CD4-positive, alpha-beta T cell treated with Interleukin-17A for 1 hour (primary cell): ENCODE data around the gene MYH10.

Experiments
- DNase-seq: peaks from one replicate; pipeline ENCODE4 v3.0.0-alpha.2; 2020

The MYH10 gene

DNA sequence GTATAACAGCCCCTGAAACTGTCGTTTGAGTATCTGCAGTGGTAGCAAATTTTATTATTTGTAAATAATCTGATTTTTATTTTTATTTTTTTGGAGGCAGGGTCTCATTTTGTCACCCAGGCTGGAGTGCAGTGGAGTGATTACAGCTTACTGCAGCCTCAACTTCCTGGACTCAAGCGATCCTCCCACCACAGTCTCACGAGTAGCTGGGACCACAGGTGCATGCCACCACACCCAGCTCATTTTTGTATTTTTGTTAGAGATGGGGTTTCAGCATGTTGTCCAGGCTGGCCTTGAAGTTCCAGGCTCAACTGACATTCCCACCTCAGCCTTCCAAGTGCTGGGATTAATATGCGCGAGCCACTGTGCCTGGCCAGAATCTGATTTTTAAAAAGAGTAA lies 192.1 kb downstream of the MYH10 start:
- DNase-seq, result peak; percentile 31

DNA sequence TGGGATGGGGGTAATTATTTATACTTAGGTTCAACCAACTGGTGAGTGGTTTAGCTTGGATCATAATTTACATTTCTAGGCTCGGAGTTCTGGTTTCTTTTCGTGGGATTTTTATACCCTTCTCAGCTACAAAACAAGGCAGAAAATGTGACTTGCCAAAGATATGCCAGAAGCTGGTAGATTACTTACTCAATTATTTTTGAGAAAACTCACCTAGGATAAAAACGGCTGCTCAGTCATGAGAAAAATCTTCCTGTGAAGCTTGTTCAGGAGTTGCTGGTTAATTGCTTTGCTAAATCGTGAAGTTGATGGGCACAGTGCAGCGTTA lies 193.7 kb downstream of the MYH10 start:
- DNase-seq, result no peak

DNA sequence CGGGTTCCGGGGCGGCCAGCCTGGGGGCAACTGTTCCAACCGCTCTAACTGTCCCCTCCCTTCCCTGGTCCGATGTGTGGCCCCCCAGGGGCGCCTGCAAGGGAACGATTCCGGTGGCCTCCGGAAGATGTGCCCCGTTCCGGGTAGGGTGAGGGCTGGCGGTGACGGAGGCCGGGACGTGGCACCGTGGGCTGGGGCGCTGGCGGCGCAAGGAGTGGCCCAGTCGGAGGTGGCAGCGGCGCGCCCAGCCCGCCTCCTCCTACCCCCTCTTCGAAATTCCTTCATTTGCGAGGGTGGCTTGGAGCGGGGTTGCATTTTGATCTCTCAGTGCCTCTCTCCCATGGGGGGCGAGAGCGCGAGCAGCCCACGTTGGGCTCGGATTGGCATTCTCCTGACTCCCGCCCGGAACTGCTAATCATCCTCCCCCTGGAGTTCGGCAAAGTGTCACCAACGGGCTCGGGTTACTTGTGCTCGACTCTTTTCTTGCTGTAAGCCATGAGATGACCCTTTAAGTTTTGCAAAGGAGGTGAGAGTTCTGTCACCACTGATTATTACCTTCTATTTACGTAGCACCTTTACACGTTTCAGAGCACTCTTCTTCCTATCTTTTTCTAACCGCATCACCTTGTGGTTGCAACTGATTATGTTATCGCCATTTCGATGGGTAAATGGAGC lies 194.2 kb downstream of the MYH10 start:
- peak; percentile 65 for DNase-seq

DNA sequence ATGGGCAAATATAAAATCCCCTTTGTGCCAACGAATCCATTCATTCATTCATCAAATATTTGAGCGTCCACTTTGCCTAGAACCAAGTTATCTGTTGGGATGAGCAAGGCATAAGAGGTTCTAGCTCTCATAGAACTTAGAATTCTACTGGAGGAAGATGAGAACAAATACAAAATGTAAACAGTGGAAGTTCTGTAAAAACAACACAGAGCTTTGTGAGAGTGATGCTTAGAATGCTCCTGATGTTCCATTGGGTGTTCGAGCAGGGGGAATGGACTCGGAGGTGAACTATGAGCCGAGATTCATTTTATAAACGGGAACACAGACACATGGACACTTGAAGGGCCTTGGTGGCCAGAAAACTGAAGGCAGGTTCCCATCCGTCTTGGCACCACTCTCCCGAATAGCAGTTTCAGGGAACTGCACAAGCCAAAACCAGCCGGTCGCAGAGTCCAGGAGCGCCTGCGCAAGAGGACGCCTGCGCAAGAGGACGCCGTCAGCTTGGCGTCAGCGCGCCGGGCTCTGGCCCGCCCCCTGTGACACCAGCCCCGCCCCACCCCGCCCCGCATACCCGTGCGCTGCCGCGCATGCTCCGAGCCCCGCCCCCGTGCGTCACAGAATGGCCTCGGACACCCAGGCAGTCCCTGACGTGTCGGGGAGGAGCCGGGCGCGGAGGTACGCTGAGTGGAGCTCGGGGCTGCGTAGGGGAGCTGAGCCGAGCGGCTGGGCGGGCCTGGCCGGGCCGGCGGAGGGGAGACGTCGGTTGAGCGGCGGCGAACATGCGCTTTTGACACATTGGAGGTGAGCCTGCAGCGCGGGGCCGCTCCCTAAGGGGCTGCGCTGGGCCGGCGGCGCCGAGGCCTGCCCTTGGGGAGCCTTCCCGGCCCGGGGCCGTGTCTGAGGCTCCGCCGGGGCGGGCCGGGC lies 195.0 kb downstream of the MYH10 start, which contains the start of gene NDEL1:
Gene NDEL1, plus strand, starts transcription at position 640 of the 924 bp plus-strand sequence. CDS start 8,388 bp downstream, outside the sequence.
- DNase-seq, result peak; percentile 98

DNA sequence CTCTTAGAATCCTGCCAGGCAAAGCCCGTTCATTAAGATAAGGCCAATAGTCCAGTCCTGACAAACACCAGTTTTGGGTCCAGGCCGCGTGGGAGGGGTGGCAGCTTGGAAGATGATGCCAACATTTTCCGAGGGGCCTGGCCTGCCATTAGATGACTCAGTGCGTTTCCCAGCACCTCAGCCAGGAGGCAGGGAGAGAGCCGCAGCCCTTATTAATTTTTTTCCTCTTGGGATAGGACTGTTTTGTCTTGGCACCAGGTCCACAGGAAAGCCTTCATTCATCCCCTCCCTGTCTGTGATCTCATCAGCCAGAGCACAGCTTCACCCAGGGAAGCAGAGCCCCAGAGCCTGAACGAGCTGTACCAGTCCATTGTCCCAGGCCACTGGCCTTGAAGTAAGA lies 199.6 kb downstream of the MYH10 start:
- DNase-seq, result no peak

DNA sequence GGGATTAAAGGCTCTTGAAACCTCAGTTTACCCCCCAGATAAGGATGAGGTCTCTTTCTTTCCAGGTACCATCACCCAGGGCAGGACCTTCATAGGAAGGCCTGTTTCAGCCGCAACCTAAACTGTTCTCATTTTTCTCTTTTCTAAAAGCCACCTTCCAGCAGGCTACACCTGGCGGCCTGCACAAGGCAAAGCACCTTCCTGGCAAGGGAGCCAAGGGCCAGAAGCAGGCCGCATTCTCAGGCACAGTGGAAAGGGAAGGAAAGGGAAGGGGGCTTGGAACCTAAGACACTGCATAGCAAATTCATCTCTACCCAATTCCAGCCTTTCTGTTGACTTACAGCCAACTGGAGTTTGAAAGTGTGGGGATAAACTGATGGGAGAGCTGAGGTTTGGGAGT lies 203.7 kb downstream of the MYH10 start:
- no peak for DNase-seq

DNA sequence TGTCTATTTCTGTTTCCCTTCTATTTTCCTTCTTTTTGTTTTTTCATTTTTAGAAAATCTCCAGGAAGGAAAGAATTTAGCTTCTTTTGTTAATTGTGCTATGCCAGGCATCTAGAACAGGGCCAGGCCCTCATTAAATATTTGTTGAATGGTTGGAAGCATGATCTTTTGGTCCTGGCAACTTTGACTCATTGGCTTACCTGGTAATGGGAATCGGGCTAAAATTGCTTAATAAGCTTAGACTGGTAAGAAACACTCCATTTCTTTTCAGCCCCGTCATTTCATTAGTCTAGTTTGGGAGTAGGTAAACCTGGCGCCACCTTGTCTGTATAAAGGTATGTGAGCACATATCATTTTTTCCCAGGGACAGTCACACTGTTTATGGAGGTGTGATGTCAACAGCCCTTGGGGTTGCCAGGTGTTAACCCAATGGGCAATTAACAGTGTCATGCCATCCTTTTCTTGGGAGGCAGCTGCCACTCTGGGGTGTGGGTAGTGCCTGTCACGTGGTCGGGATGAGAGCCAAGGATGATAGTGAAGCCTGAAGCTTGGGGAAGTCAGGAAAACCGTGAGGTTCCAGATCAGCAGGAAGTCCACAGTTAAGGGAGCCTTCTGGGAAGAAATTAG lies 204.3 kb downstream of the MYH10 start:
- no peak for DNase-seq
